HepG2 (cell line): ENCODE data around the gene TIPIN. TPM values are rescaled to one million over a fixed set of nuclear protein-coding genes. Genes with fewer than 3 reads are reported as not detected.

Source experiments
- CAMTA2 ChIP-seq: sonication (generic); formaldehyde crosslinking; IDR thresholded peaks from 2 replicates; pipeline ENCODE4 v1.4.0; 2020; ENCODE audit warnings: mild to moderate bottlenecking, missing genetic modification reagents, borderline replicate concordance
- HCFC1 ChIP-seq: fragments of 150-350 bp; IDR thresholded peaks from 2 replicates; pipeline ENCODE4 v1.6.1; 2014; ENCODE audit warnings: low read depth, low read length
- HDAC2 ChIP-seq: sonication (generic); formaldehyde crosslinking; IDR thresholded peaks from 2 replicates; pipeline ENCODE4 v1.4.0; 2020; ENCODE audit warnings: missing genetic modification reagents
- MTF2 ChIP-seq: sonication (generic); formaldehyde crosslinking; IDR thresholded peaks from 2 replicates; pipeline ENCODE4 v1.5.0; 2020; ENCODE audit warnings: missing genetic modification reagents, borderline replicate concordance
- PAF1 ChIP-seq: IDR thresholded peaks from 2 replicates; pipeline ENCODE4 v1.6.1; 2016; ENCODE audit warnings: missing genetic modification reagents, missing compliant biosample characterization
- PHF21A ChIP-seq: sonication (generic); formaldehyde crosslinking; IDR thresholded peaks from 2 replicates; pipeline ENCODE4 v1.5.0; 2020; ENCODE audit warnings: mild to moderate bottlenecking, missing genetic modification reagents
- RFXANK ChIP-seq: IDR thresholded peaks from 2 replicates; pipeline ENCODE4 v1.6.1; 2016
- SP4 ChIP-seq: sonication (generic); formaldehyde crosslinking; IDR thresholded peaks from 2 replicates; pipeline ENCODE4 v1.8.1; 2023; ENCODE audit warnings: mild to moderate bottlenecking, missing genetic modification reagents
- TARDBP ChIP-seq: sonication (generic); formaldehyde crosslinking; IDR thresholded peaks from 2 replicates; pipeline ENCODE4 v1.8.0; 2022; ENCODE audit warnings: mild to moderate bottlenecking, missing genetic modification reagents
- TBL1XR1 ChIP-seq: fragments of 150-350 bp; IDR thresholded peaks from 2 replicates; pipeline ENCODE4 v1.6.1; 2014; ENCODE audit warnings: borderline replicate concordance, low read length; ENCODE audit not compliant: partially characterized antibody
- ZFAT ChIP-seq: sonication (generic); formaldehyde crosslinking; conservative IDR thresholded peaks from 2 replicates; pipeline ENCODE4 v1.8.1; 2023; ENCODE audit warnings: missing genetic modification reagents, inconsistent platforms
- ZFP37 ChIP-seq: sonication (generic); formaldehyde crosslinking; IDR thresholded peaks from 2 replicates; pipeline ENCODE4 v1.4.0; 2020; ENCODE audit warnings: missing genetic modification reagents, borderline replicate concordance
- ZNF329 ChIP-seq: sonication (generic); formaldehyde crosslinking; IDR thresholded peaks from 2 replicates; pipeline ENCODE4 v1.9.0; 2021; ENCODE audit warnings: low read depth, mild to moderate bottlenecking, missing genetic modification reagents
- ZNF589 ChIP-seq: sonication (generic); formaldehyde crosslinking; conservative IDR thresholded peaks from 2 replicates; pipeline ENCODE4 v1.8.0; 2022; ENCODE audit warnings: mild to moderate bottlenecking, moderate library complexity, missing genetic modification reagents
- ZNF605 ChIP-seq: sonication (generic); formaldehyde crosslinking; IDR thresholded peaks from 2 replicates; pipeline ENCODE4 v1.8.0; 2022; ENCODE audit warnings: mild to moderate bottlenecking, missing genetic modification reagents
- ZNF652 ChIP-seq: IDR thresholded peaks from 2 replicates; pipeline ENCODE4 v1.6.1; 2016; ENCODE audit warnings: low read depth, borderline replicate concordance
- ZNF772 ChIP-seq: sonication (generic); formaldehyde crosslinking; IDR thresholded peaks from 2 replicates; pipeline ENCODE4 v1.5.0; 2020; ENCODE audit warnings: mild to moderate bottlenecking, missing genetic modification reagents
- ZNF879 ChIP-seq: sonication (generic); formaldehyde crosslinking; IDR thresholded peaks from 2 replicates; pipeline ENCODE4 v1.8.1; 2023; ENCODE audit warnings: missing genetic modification reagents
- ZZZ3 ChIP-seq: sonication (generic); formaldehyde crosslinking; IDR thresholded peaks from 2 replicates; pipeline ENCODE4 v1.4.0; 2020; ENCODE audit warnings: missing genetic modification reagents, mild to moderate bottlenecking, borderline replicate concordance
- polyA plus RNA-seq, 8 experiments: library from polyadenylated mRNA; depleted of rRNA in 3 of 8; stranded (reverse) in 7 of 8; unstranded in 1 of 8; fragments of >200 nt; fragmentation: Illumina TruSeq in 4 of 8; extraction: Trizol in 4 of 8; gene quantifications; 2 replicates each; pipeline versions ENCODE4 v1.2.1 to v1.2.3, GENCODE V29; 2011 to 2016; ENCODE audit warnings: low read depth in 4 of 8, missing spikeins in 1 of 8, mixed read lengths in 1 of 8; ENCODE audit not compliant: insufficient read depth in 1 of 8
- total RNA-seq, 5 experiments: library from RNA; depleted of rRNA; stranded (reverse); fragments of >200 nt; fragmentation: Illumina TruSeq; extraction: Trizol; gene quantifications; 2 replicates each; pipeline ENCODE4 v1.2.3, GENCODE V29; 2016; ENCODE audit warnings: low read depth in 1 of 5
- TF ChIP-seq, protein P1 (sequence below): IDR thresholded peaks from 2 replicates; pipeline ENCODE4 v1.6.1; 2016
- TF ChIP-seq, protein P2 (sequence below): sonication (generic); formaldehyde crosslinking; IDR thresholded peaks from 2 replicates; pipeline ENCODE4 v1.4.0; 2020; ENCODE audit warnings: missing genetic modification reagents, mild to moderate bottlenecking, borderline replicate concordance
- TF ChIP-seq, protein P3 (sequence below): sonication (generic); formaldehyde crosslinking; IDR thresholded peaks from 2 replicates; pipeline ENCODE4 v1.4.0; 2020; ENCODE audit warnings: missing genetic modification reagents, borderline replicate concordance
- TF ChIP-seq, protein P4 (sequence below): IDR thresholded peaks from 2 replicates; pipeline ENCODE4 v1.6.1; 2016; ENCODE audit warnings: missing genetic modification reagents, missing compliant biosample characterization
- TF ChIP-seq, protein P5 (sequence below): sonication (generic); formaldehyde crosslinking; IDR thresholded peaks from 2 replicates; pipeline ENCODE4 v1.9.0; 2021; ENCODE audit warnings: missing genetic modification reagents, mild to moderate bottlenecking, borderline replicate concordance

The TIPIN gene
- total and polyA plus RNA-seq, 2 of the 13 experiments (the other 11 are each of a cell fraction or from before 2014, with no cell fraction given): 2.7 to 28.6 TPM

DNA sequence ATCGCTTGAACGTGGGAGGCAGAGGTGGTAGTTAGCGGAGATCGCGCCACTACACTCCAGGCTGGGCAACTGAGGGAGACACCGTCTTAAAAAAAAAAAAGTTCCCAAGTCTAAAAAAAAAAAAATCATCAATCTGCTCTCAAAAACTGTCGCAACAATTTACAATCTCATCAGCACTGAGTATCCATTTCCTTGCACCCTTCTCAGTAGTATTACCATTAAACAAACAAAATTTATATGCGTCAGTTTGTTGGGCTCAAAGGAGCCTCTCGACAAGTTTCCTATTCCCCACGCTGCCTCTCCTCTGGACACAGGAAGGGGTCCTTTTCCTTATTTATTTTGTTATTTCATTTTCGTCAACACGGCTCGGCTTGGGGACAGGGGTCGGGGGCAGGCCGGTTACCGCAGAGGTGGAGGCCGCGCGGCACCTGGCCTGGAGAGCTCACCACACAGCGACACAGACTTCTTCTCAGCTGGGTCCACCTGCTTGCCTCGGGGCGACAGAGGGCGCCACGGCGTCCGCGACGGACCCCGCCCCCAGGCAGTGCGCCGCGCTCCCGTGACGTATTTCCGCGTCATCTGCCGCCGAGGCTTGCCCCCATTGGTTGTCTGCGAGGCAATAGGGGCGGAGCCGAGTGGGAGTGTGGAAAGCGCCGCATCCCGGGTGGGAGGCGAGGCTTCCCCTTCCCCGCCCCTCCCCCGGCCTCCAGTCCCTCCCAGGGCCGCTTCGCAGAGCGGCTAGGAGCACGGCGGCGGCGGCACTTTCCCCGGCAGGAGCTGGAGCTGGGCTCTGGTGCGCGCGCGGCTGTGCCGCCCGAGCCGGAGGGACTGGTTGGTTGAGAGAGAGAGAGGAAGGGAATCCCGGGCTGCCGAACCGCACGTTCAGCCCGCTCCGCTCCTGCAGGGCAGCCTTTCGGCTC is 30.0 kb upstream of the TIPIN start, which contains the start of gene MAP2K1 (continued):
- TF ChIP-seq, protein P1, sequence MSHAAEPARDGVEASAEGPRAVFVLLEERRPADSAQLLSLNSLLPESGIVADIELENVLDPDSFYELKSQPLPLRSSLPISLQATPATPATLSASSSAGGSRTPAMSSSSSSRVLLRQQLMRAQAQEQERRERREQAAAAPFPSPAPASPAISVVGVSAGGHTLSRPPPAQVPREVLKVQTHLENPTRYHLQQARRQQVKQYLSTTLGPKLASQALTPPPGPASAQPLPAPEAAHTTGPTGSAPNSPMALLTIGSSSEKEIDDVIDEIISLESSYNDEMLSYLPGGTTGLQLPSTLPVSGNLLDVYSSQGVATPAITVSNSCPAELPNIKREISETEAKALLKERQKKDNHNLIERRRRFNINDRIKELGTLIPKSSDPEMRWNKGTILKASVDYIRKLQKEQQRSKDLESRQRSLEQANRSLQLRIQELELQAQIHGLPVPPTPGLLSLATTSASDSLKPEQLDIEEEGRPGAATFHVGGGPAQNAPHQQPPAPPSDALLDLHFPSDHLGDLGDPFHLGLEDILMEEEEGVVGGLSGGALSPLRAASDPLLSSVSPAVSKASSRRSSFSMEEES (CRISPR knock-in tag): peak; percentile 27; the same call in 1 of the 2 replicates
- no peak for TF ChIP-seq ZFAT (CRISPR knock-in tag)
- TF ChIP-seq ZNF772 (CRISPR knock-in tag): peak; percentile 51; the same call in 1 of the 2 replicates
- peak; percentile 93 for TF ChIP-seq SP4 (CRISPR knock-in tag)
- TF ChIP-seq TARDBP (CRISPR knock-in tag): peak; percentile 86
- no peak for TF ChIP-seq PAF1 (CRISPR knock-in tag)
- TF ChIP-seq ZNF605: no peak
- no peak for TF ChIP-seq TBL1XR1
- TF ChIP-seq, protein P2, sequence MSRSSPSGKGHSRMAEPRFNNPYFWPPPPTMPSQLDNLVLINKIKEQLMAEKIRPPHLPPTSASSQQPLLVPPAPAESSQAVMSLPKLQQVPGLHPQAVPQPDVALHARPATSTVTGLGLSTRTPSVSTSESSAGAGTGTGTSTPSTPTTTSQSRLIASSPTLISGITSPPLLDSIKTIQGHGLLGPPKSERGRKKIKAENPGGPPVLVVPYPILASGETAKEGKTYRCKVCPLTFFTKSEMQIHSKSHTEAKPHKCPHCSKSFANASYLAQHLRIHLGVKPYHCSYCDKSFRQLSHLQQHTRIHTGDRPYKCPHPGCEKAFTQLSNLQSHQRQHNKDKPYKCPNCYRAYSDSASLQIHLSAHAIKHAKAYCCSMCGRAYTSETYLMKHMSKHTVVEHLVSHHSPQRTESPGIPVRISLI (CRISPR knock-in tag): no peak
- TF ChIP-seq CAMTA2 (CRISPR knock-in tag): no peak; the same call in 1 of the 2 replicates
- 0 out of 2 replicates have a peak, but pooled peaks have one; percentile 50 for TF ChIP-seq ZFP37 (CRISPR knock-in tag)
- peak; percentile 77; the same call in 1 of the 2 replicates for TF ChIP-seq ZZZ3
- peak; percentile 52 for TF ChIP-seq HCFC1
- TF ChIP-seq, protein P3, sequence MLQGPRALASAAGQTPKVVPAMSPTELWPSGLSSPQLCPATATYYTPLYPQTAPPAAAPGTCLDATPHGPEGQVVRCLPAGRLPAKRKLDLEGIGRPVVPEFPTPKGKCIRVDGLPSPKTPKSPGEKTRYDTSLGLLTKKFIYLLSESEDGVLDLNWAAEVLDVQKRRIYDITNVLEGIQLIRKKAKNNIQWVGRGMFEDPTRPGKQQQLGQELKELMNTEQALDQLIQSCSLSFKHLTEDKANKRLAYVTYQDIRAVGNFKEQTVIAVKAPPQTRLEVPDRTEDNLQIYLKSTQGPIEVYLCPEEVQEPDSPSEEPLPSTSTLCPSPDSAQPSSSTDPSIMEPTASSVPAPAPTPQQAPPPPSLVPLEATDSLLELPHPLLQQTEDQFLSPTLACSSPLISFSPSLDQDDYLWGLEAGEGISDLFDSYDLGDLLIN: 0 out of 2 replicates have a peak, but pooled peaks have one; percentile 24
- TF ChIP-seq, protein P4, sequence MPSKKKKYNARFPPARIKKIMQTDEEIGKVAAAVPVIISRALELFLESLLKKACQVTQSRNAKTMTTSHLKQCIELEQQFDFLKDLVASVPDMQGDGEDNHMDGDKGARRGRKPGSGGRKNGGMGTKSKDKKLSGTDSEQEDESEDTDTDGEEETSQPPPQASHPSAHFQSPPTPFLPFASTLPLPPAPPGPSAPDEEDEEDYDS (CRISPR knock-in tag): peak; percentile 89
- TF ChIP-seq ZNF879 (CRISPR knock-in tag): 0 out of 2 replicates have a peak, but pooled peaks have one; percentile 2
- TF ChIP-seq PHF21A (CRISPR knock-in tag): 0 out of 2 replicates have a peak, but pooled peaks have one; percentile 34
- TF ChIP-seq ZNF329 (CRISPR knock-in tag): peak; percentile 72; the same call in 1 of the 2 replicates
- peak; percentile 84 for TF ChIP-seq HDAC2 (CRISPR knock-in tag)
- TF ChIP-seq, protein P5, sequence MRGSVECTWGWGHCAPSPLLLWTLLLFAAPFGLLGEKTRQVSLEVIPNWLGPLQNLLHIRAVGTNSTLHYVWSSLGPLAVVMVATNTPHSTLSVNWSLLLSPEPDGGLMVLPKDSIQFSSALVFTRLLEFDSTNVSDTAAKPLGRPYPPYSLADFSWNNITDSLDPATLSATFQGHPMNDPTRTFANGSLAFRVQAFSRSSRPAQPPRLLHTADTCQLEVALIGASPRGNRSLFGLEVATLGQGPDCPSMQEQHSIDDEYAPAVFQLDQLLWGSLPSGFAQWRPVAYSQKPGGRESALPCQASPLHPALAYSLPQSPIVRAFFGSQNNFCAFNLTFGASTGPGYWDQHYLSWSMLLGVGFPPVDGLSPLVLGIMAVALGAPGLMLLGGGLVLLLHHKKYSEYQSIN (CRISPR knock-in tag): no peak
- peak; percentile 35; the same call in 1 of the 2 replicates for TF ChIP-seq ZNF652
- no peak for TF ChIP-seq ZNF589
- TF ChIP-seq RFXANK: peak; percentile 92
- no peak for TF ChIP-seq MTF2 (CRISPR knock-in tag)
